ENCODE results near the gene MPHOSPH9.
"Not testable (repeated sequence)": the region's sequence is repeated elsewhere in the genome, so short reads cannot be mapped to it uniquely, and the experiment has no call there.

Gene MPHOSPH9

GRCh38 chr12:123258593-123258992 lies 25.7 kb upstream of the MPHOSPH9 start:
- peaks cover 86% of the 10 kb centered on the region for H4K20me1 ChIP-seq
- H3K4me3 ChIP-seq, result no peak overlapping the region
- no peak overlapping the region for H3K27ac ChIP-seq
- H3K4me2 ChIP-seq, result no peak overlapping the region
- peaks cover 100% of the 10 kb centered on the region for H3K36me3 ChIP-seq
- no peak for TF ChIP-seq Cebpa-rat (IDR thresholded peaks at IDR 0.05)
- H3K4me1 ChIP-seq, result peaks cover 6% of the 10 kb centered on the region; the same call in 1 of the 2 replicates
- no peaks in the 10 kb centered on the region for H3K9me3 ChIP-seq
- no peaks in the 10 kb centered on the region for H3K27me3 ChIP-seq
- no peak overlapping the region for H3K9ac ChIP-seq

- Histone ChIP-seq H3K36me3 (peaks cover 97% of the 10 kb centered on the region), H3K4me3 (no peak overlapping the region), H4K20me1 (peaks cover 95% of the 10 kb centered on the region), H3K9ac (no peak overlapping the region), H3K4me1 (peaks cover 6% of the 10 kb centered on the region; the same call in 1 of the 2 replicates), H3K27ac (no peak overlapping the region), H3K4me2 (no peak overlapping the region), H3K9me3 (no peaks in the 10 kb centered on the region), H3K27me3 (no peaks in the 10 kb centered on the region)
- TF ChIP-seq Cebpa-rat (IDR thresholded peaks at IDR 0.05), result no peak
Observed at GRCh38 chr12:123254853-123255446, 22.0 kb upstream of the MPHOSPH9 start.

GRCh38 chr12:123253641-123254459 lies 20.9 kb upstream of the MPHOSPH9 start:
- H3K4me1 ChIP-seq, result peaks cover 6% of the 10 kb centered on the region; the same call in 1 of the 2 replicates
- H4K20me1 ChIP-seq, result peaks cover 98% of the 10 kb centered on the region
- H3K4me2 ChIP-seq, result no peak overlapping the region
- peaks cover 1% of the 10 kb centered on the region; the same call in 1 of the 2 replicates for H3K9me3 ChIP-seq
- H3K36me3 ChIP-seq, result peaks cover 95% of the 10 kb centered on the region
- no peak overlapping the region for H3K27ac ChIP-seq
- no peaks in the 10 kb centered on the region for H3K27me3 ChIP-seq
- no peak overlapping the region for H3K4me3 ChIP-seq
- TF ChIP-seq Cebpa-rat (IDR thresholded peaks at IDR 0.05), result no peak
- no peak overlapping the region for H3K9ac ChIP-seq

GRCh38 chr12:123252365-123252764 lies 19.4 kb upstream of the MPHOSPH9 start:
- peaks cover 95% of the 10 kb centered on the region for H3K36me3 ChIP-seq

GRCh38 chr12:123251403-123252076 lies 18.6 kb upstream of the MPHOSPH9 start:
- Histone ChIP-seq H3K4me2 (no peak overlapping the region), H3K27me3 (no peaks in the 10 kb centered on the region), H4K20me1 (peaks cover 99% of the 10 kb centered on the region), H3K27ac (0 out of 2 replicates have a peak overlapping the region, but pooled peaks have one; percentile 15), H3K4me3 (no peak overlapping the region), H3K4me1 (peaks cover 6% of the 10 kb centered on the region; the same call in 1 of the 2 replicates), H3K36me3 (peaks cover 93% of the 10 kb centered on the region), H3K9ac (no peak overlapping the region), H3K9me3 (peaks cover 17% of the 10 kb centered on the region)
- no peak for TF ChIP-seq Cebpa-rat (IDR thresholded peaks at IDR 0.05)

More at GRCh38 chr12:123252365-123252764, 19.4 kb upstream of the MPHOSPH9 start:
- H3K4me2 ChIP-seq, H3K27ac ChIP-seq, H3K4me3 ChIP-seq, H3K27me3 ChIP-seq, H3K4me1 ChIP-seq, H3K9ac ChIP-seq: not testable (repeated sequence)
- Histone ChIP-seq H3K9me3 (peaks cover 16% of the 10 kb centered on the region), H4K20me1 (peaks cover 99% of the 10 kb centered on the region)

- peaks cover 89% of the 10 kb centered on the region for H3K36me3 ChIP-seq
- 0 out of 2 replicates have a peak overlapping the region, but pooled peaks have one; percentile 15 for H3K27ac ChIP-seq
- peaks cover 9% of the 10 kb centered on the region for H3K4me1 ChIP-seq
- no peak overlapping the region for H3K4me3 ChIP-seq
- H3K27me3 ChIP-seq, result no peaks in the 10 kb centered on the region
- H3K9me3 ChIP-seq, result peaks cover 17% of the 10 kb centered on the region
- no peak overlapping the region for H3K4me2 ChIP-seq
- TF ChIP-seq Cebpa-rat (IDR thresholded peaks at IDR 0.05), result no peak
- H3K9ac ChIP-seq, result no peak overlapping the region
- H4K20me1 ChIP-seq, result peaks cover 99% of the 10 kb centered on the region
Observed at GRCh38 chr12:123250471-123251383, 17.8 kb upstream of the MPHOSPH9 start.

GRCh38 chr12:123248996-123249741 lies 16.2 kb upstream of the MPHOSPH9 start:
- Histone ChIP-seq H3K9me3 (peaks cover 17% of the 10 kb centered on the region), H3K36me3 (peaks cover 85% of the 10 kb centered on the region), H3K4me1 (peaks cover 12% of the 10 kb centered on the region), H4K20me1 (peaks cover 98% of the 10 kb centered on the region)
- H3K4me3 ChIP-seq, H3K27ac ChIP-seq, H3K9ac ChIP-seq, H3K4me2 ChIP-seq, H3K27me3 ChIP-seq: not testable (repeated sequence)

- Histone ChIP-seq H3K4me1 (peaks cover 14% of the 10 kb centered on the region), H3K9me3 (peaks cover 17% of the 10 kb centered on the region), H4K20me1 (peaks cover 96% of the 10 kb centered on the region), H3K36me3 (peaks cover 84% of the 10 kb centered on the region)
- H3K9ac ChIP-seq, H3K4me3 ChIP-seq, H3K4me2 ChIP-seq, H3K27me3 ChIP-seq, H3K27ac ChIP-seq: not testable (repeated sequence)
Observed at GRCh38 chr12:123248129-123248528, 15.2 kb upstream of the MPHOSPH9 start.
